ENCODE data around the gene BARX1. TPM values are rescaled to one million over a fixed set of nuclear protein-coding genes. Genes with fewer than 3 reads are reported as not detected.

BARX1 gene
- total RNA-seq, 1 donor from 2014 or later = 6.9 TPM

DNA sequence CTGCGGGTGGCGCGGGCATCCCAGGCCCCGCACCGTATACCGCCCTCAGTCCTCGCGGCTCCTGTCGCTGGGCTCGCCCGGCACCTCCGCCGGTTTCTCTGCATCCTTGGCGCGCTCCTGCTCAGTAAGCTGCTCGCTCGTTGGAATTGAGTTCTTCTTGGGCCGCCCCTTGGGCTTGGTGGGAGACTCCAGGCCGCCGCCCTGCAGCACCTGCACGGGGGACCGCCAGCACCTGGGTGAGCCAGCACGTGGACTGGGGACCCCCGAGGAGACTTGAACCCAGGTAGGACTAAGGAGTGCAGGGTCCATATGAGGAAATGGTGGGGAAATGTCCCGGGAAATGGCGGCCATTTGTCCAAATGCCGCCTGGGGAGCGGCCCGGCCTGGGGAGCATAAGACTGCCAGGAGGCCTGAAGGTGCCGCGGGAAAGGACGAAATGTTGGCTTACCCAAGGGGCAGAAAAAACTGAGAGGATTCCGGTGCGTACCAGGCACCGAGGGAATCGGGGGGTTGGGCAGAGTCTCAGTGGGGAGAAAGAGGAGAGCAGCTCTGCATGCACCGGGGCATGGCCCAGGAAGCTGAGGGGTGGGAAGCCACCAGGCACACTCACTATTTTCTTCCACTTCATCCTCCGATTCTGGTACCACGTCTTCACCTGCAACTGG, 2.9 kb downstream of the BARX1 start:
- Mint-ChIP-seq H3K4me3 (ENCODE audit: unreplicated experiment) (peak overlapping the region; percentile 21), H3K27ac (ENCODE audit: unreplicated experiment) (no peak overlapping the region), H3K9me3 (ENCODE audit: unreplicated experiment) (peaks cover 13% of the 10 kb centered on the region), H3K27me3 (ENCODE audit: unreplicated experiment) (peaks cover 44% of the 10 kb centered on the region), H3K4me1 (ENCODE audit: low read depth, unreplicated experiment) (peaks cover 5% of the 10 kb centered on the region), H3K36me3 (ENCODE audit: unreplicated experiment) (peaks cover 4% of the 10 kb centered on the region)
- no peak for DNase-seq
- TF ChIP-seq, protein P1, sequence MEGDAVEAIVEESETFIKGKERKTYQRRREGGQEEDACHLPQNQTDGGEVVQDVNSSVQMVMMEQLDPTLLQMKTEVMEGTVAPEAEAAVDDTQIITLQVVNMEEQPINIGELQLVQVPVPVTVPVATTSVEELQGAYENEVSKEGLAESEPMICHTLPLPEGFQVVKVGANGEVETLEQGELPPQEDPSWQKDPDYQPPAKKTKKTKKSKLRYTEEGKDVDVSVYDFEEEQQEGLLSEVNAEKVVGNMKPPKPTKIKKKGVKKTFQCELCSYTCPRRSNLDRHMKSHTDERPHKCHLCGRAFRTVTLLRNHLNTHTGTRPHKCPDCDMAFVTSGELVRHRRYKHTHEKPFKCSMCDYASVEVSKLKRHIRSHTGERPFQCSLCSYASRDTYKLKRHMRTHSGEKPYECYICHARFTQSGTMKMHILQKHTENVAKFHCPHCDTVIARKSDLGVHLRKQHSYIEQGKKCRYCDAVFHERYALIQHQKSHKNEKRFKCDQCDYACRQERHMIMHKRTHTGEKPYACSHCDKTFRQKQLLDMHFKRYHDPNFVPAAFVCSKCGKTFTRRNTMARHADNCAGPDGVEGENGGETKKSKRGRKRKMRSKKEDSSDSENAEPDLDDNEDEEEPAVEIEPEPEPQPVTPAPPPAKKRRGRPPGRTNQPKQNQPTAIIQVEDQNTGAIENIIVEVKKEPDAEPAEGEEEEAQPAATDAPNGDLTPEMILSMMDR (IDR thresholded peaks at IDR 0.05; ENCODE audit: partially characterized antibody, unreplicated experiment) = no peak

DNA sequence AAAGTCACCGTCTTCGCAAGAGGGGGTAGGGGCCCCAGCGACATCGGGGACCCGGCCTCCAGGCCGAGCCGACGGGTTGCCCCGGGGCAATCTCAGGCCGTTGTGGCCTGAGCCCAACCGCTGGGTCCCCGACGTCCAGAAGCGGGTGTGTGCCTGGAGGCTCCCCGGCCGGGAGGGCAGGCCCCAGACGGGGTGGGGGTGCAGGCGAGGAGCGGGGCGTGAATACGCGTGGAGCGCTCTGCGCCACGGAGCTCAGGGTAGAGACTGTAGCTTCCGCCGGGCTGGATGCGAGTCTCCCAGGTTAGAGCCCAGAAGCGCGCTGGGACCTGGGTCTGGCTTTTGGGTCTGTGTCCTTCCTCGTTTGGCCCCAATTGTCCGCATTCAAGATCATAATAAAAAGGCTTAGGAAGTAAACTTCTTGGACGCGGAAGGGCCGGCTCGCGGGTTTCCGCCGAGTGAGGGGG, 3.5 kb downstream of the BARX1 start:
- DNase-seq = no peak
- Mint-ChIP-seq H3K9me3 (ENCODE audit: unreplicated experiment) (peaks cover 13% of the 10 kb centered on the region), H3K4me1 (ENCODE audit: low read depth, unreplicated experiment) (peaks cover 5% of the 10 kb centered on the region), H3K36me3 (ENCODE audit: unreplicated experiment) (peaks cover 4% of the 10 kb centered on the region), H3K4me3 (ENCODE audit: unreplicated experiment) (no peak overlapping the region), H3K27me3 (ENCODE audit: unreplicated experiment) (peaks cover 45% of the 10 kb centered on the region), H3K27ac (ENCODE audit: unreplicated experiment) (no peak overlapping the region)
- TF ChIP-seq, protein P1 (IDR thresholded peaks at IDR 0.05; ENCODE audit: partially characterized antibody, unreplicated experiment) = no peak

DNA sequence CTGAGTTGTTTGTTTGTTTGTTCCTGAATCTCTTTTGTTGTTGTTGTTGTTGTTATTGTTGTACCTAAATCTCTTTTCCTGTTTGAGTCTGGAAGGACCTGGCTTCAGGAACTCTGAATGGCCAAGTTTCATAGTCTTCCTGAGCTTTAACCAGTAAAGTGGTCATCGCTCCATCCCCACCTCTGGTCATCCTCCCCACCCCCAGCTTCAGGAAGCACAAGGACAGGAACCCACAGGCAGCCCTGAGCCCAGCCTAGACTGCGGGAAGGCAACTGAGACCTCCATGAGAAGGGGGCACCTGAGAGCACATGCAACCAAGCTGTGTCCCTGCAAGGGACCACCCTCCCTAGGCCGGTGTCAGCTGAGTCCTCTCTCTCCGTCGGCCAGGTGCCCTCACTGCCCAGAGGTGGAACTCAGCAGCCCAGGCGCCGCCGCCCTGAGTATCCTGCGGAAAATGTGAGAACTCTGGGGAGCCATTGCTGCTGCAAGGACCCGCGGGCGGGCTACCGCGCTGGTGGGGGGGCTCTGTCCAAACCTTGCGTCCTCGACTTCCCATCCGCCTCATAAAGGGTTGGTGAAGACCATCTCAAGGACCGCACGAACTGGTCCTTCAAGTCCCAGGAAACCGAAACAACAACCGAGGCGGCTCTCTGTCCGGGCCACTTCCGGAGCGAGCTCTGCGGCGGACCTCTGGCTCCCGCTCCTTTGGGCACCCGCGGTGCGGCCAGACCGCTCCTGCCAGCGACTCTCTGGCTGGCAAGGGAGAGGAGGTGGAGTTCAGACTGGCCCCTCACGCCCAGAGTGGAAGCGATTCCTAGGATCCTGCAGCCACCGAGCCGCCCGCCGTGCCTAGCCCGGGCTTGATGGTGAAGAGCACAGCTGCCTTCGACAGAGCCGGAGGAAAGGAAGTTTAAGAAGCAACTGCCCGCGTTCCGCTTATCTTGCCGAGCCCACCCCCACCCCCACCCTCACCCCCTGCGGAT, 4.2 kb downstream of the BARX1 start:
- no peak for DNase-seq
- TF ChIP-seq, protein P1 (IDR thresholded peaks at IDR 0.05; ENCODE audit: partially characterized antibody, unreplicated experiment) = no peak
- peak overlapping the region; percentile 52 for H3K4me3 Mint-ChIP-seq (ENCODE audit: unreplicated experiment)
- peaks cover 4% of the 10 kb centered on the region for H3K36me3 Mint-ChIP-seq (ENCODE audit: unreplicated experiment)
- H3K4me1 Mint-ChIP-seq (ENCODE audit: low read depth, unreplicated experiment) = peaks cover 9% of the 10 kb centered on the region
- peaks cover 46% of the 10 kb centered on the region for H3K27me3 Mint-ChIP-seq (ENCODE audit: unreplicated experiment)
- H3K9me3 Mint-ChIP-seq (ENCODE audit: unreplicated experiment) = peaks cover 18% of the 10 kb centered on the region
- no peak overlapping the region for H3K27ac Mint-ChIP-seq (ENCODE audit: unreplicated experiment)

DNA sequence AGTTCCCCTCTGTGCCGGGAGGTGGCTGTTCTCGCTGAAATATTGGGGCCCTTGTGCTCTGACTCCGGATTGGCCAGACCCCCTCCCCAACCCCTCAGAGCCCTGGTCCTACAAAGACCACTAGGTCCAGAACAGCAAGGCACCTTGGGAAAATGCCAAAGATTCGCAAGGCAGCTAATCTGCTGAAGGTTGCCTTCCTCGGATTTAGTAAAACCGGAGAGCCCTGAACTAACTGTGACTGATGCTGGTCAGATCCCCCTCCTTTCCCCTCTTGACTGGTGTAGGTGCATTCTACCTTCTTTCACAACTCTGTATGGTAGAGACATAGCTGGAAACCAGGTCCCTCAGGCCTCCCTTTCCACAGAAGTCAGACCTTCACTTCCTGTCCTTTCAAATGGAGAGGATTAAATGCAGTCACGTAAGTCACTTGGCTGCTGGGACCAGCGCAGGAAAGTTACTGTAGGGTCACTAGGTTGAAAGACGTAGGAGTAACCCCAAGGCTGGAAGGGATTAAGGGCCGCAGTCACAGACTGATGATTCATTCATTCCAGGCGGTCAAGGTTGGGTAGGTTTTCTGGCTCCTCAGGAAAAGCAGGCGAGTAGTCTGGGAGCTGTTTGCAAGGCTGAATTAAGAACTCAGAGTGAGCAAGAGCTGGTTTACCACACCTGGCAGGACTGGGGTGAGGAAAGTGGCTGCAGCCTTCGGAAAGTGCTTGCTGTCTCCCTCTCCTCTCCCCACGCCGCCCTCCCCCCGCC, 5.3 kb downstream of the BARX1 start:
- Mint-ChIP-seq H3K9me3 (ENCODE audit: unreplicated experiment) (peaks cover 16% of the 10 kb centered on the region), H3K27ac (ENCODE audit: unreplicated experiment) (no peak overlapping the region), H3K4me1 (ENCODE audit: low read depth, unreplicated experiment) (peaks cover 10% of the 10 kb centered on the region), H3K27me3 (ENCODE audit: unreplicated experiment) (peaks cover 50% of the 10 kb centered on the region), H3K36me3 (ENCODE audit: unreplicated experiment) (peaks cover 4% of the 10 kb centered on the region), H3K4me3 (ENCODE audit: unreplicated experiment) (no peak overlapping the region)
- TF ChIP-seq, protein P1 (IDR thresholded peaks at IDR 0.05; ENCODE audit: partially characterized antibody, unreplicated experiment) = no peak
- DNase-seq = no peak

Measured in glutamatergic neuron (in vitro differentiated cells).